Endodermal cell (in vitro differentiated cells): ENCODE data around the gene ARHGAP42. TPM values are rescaled to one million over a fixed set of nuclear protein-coding genes. Genes with fewer than 3 reads are reported as not detected.
A peak's percentile ranks its signal among the peaks of the same experiment; 100 is the strongest.

Source experiments
- DNase-seq: peaks from one replicate; pipeline ENCODE4 v3.0.0-alpha.2; 2017
- H3K27ac ChIP-seq: 2 replicates; pipeline ENCODE4 v1.5.1; 2013; ENCODE audit warnings: mild to moderate bottlenecking, low read depth, low read length, moderate library complexity
- H3K27me3 ChIP-seq: 2 replicates; pipeline ENCODE4 v1.6.1; 2013; ENCODE audit warnings: mild to moderate bottlenecking, low read length, moderate library complexity; ENCODE audit not compliant: insufficient read depth, control insufficient read depth, poor library complexity, severe bottlenecking
- H3K36me3 ChIP-seq: 2 replicates; pipeline ENCODE4 v1.7.0; 2013; ENCODE audit warnings: mild to moderate bottlenecking, low read length, moderate library complexity; ENCODE audit not compliant: control insufficient read depth, insufficient read depth
- H3K4me1 ChIP-seq: one replicate; pipeline ENCODE4 v1.7.0; 2013; ENCODE audit warnings: low read length; ENCODE audit not compliant: control insufficient read depth, insufficient read depth
- H3K4me3 ChIP-seq: 2 replicates; pipeline ENCODE4 v1.5.1; 2013; ENCODE audit warnings: mild to moderate bottlenecking, low read length, moderate library complexity
- H3K9ac ChIP-seq: 2 replicates; pipeline ENCODE4 v1.6.1; 2013; ENCODE audit warnings: mild to moderate bottlenecking, low read length, moderate library complexity; ENCODE audit not compliant: poor library complexity, severe bottlenecking; ENCODE audit errors: extremely low read depth
- H3K9me3 ChIP-seq: 2 replicates; pipeline ENCODE4 v1.6.1; 2013; ENCODE audit warnings: mild to moderate bottlenecking, low read length, moderate library complexity; ENCODE audit not compliant: control insufficient read depth
- H3K27ac Mint-ChIP-seq: 2 replicates; pipeline ENCODE4 v1.8.0; 2020; ENCODE audit warnings: mixed read lengths
- H3K27me3 Mint-ChIP-seq: 2 replicates; pipeline ENCODE4 v1.8.0; 2021; ENCODE audit warnings: mild to moderate bottlenecking, mixed read lengths; ENCODE audit not compliant: insufficient read depth
- H3K36me3 Mint-ChIP-seq: 2 replicates; pipeline ENCODE4 v1.8.0; 2020; ENCODE audit warnings: low read depth, mixed read lengths
- H3K4me1 Mint-ChIP-seq: 2 replicates; pipeline ENCODE4 v1.8.0; 2020; ENCODE audit warnings: mixed read lengths
- H3K4me3 Mint-ChIP-seq: 2 replicates; pipeline ENCODE4 v1.8.0; 2020; ENCODE audit warnings: mild to moderate bottlenecking, moderate library complexity, mixed read lengths
- H3K9me3 Mint-ChIP-seq: 2 replicates; pipeline ENCODE4 v1.8.0; 2020; ENCODE audit warnings: mild to moderate bottlenecking, mixed read lengths
- CTCF ChIP-seq: fragments of 200-600 bp; sonication (generic); conservative IDR thresholded peaks from 2 replicates; pipeline ENCODE4 v1.5.0; 2021; ENCODE audit warnings: antibody characterized with exemption, mild to moderate bottlenecking
- WGBS, 2 experiments: methylation state at CpG; one replicate each; pipeline versions ENCODE4 v1.1.5 to v1.1.7; 2013; ENCODE audit warnings: missing lambda C conversion rate in 2 of 2, mixed read lengths in 1 of 2; ENCODE audit not compliant: insufficient coverage in 1 of 2, insufficient read length in 1 of 2; 5-methylcytosine and 5-hydroxymethylcytosine counted together
- total RNA-seq, 2 donors: library from RNA; stranded (reverse); fragmentation: NEBNext Ultra II Directional in 1 of 2; extraction: Animal tissue kit (Norgen Biotek cat#: 25700) in 1 of 2; gene quantifications; 2 replicates in 1 of 2; 3 replicates in 1 of 2; pipeline ENCODE4 v1.2.1, GENCODE V29; 2021

ARHGAP42 gene
- total RNA-seq, 2 donors from 2014 or later, result 164 to 176 TPM

- H3K4me3 Mint-ChIP-seq, result no peak overlapping the region
- no peaks in the 10 kb centered on the region for H3K27me3 ChIP-seq
- peaks cover 30% of the 10 kb centered on the region for H3K36me3 Mint-ChIP-seq
- H3K9me3 ChIP-seq, result no peaks in the 10 kb centered on the region
- no peak for DNase-seq
- peaks cover 17% of the 10 kb centered on the region for H3K4me1 ChIP-seq
- no peak for TF ChIP-seq CTCF
- peaks cover 34% of the 10 kb centered on the region for H3K36me3 ChIP-seq
- no peak overlapping the region for H3K4me3 ChIP-seq
- H3K9me3 Mint-ChIP-seq, result no peaks in the 10 kb centered on the region
- H3K9ac ChIP-seq, result no peak overlapping the region
- WGBS, 2 experiments, result 85 to 89% methylated on average over 3 to 7 of the region's 7 CpGs
- peak overlapping the region; percentile 33 for H3K27ac Mint-ChIP-seq
- peaks cover 52% of the 10 kb centered on the region for H3K4me1 Mint-ChIP-seq
- H3K27ac ChIP-seq, result no peak overlapping the region
- H3K27me3 Mint-ChIP-seq, result no peaks in the 10 kb centered on the region
These were observed 173.4 kb downstream of the ARHGAP42 start for GRCh38 chr11:100860318-100861155.

GRCh38 chr11:100861212-100861611 lies 174.1 kb downstream of the ARHGAP42 start:
- Mint-ChIP-seq H3K4me3 (no peak overlapping the region), H3K4me1 (peaks cover 50% of the 10 kb centered on the region), H3K9me3 (no peaks in the 10 kb centered on the region), H3K27ac (no peak overlapping the region), H3K27me3 (no peaks in the 10 kb centered on the region), H3K36me3 (peaks cover 32% of the 10 kb centered on the region)
- no peak overlapping the region for H3K4me3 ChIP-seq
- no peak overlapping the region for H3K27ac ChIP-seq
- no peak for DNase-seq
- TF ChIP-seq CTCF, result no peak
- WGBS, 2 experiments, result 94 to 97% methylated on average over 2 to 3 of the region's 3 CpGs
- H3K9ac ChIP-seq, result no peak overlapping the region
- peaks cover 12% of the 10 kb centered on the region for H3K4me1 ChIP-seq
- peaks cover 34% of the 10 kb centered on the region for H3K36me3 ChIP-seq
- no peaks in the 10 kb centered on the region for H3K27me3 ChIP-seq
- no peaks in the 10 kb centered on the region for H3K9me3 ChIP-seq

- H3K4me3 ChIP-seq, result no peak overlapping the region
- peak overlapping the region; percentile 12 for H3K27ac Mint-ChIP-seq
These were observed 176.0 kb downstream of the ARHGAP42 start for GRCh38 chr11:100863080-100863581.

More at GRCh38 chr11:100863080-100863581, 176.0 kb downstream of the ARHGAP42 start:
- no peaks in the 10 kb centered on the region for H3K9me3 Mint-ChIP-seq
- H3K4me3 Mint-ChIP-seq, result no peak overlapping the region
- Histone ChIP-seq H3K27me3 (no peaks in the 10 kb centered on the region), H3K9me3 (no peaks in the 10 kb centered on the region), H3K36me3 (peaks cover 34% of the 10 kb centered on the region), H3K4me1 (peaks cover 9% of the 10 kb centered on the region), H3K9ac (no peak overlapping the region), H3K27ac (no peak overlapping the region)
- H3K27me3 Mint-ChIP-seq, result no peaks in the 10 kb centered on the region
- peaks cover 49% of the 10 kb centered on the region for H3K4me1 Mint-ChIP-seq
- DNase-seq, result no peak
- no peak for TF ChIP-seq CTCF
- WGBS, 2 experiments, result 83 to 100% methylated on average over 1 to 2 of the region's 2 CpGs
- H3K36me3 Mint-ChIP-seq, result peaks cover 32% of the 10 kb centered on the region
